ENCODE data around the gene SPATA46.

Gene SPATA46

DNA sequence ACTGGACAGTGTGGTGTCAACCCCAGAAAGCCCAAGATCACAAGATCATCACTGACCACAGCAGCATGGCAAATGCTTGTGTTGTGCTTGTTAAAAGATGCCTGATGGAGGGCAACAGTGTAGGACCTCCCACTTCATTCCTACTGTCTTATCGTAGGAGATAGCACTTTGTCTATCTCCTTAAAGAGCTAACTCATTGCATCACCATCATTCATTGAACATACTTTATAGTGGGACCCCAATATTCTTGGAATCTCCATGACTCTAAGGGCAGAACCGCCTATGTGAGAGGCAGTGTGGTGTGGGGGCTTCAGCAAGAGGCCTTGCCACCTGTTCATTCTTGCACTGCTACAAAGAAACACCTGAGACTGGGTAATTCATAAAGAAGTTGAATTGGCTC lies 40.3 kb upstream of the SPATA46 start:
- DNase-seq (ENCODE audit: extremely low spot score), result no peak
- CTCF ChIA-PET, result interaction anchor here (1.2 kb wide), 1 partner anchor 28 kb away, joined by 3 read pairs; no protein-coding TSS in a partner anchor
- POLR2A ChIA-PET, result no interaction called here
- TF ChIP-seq, protein P1, sequence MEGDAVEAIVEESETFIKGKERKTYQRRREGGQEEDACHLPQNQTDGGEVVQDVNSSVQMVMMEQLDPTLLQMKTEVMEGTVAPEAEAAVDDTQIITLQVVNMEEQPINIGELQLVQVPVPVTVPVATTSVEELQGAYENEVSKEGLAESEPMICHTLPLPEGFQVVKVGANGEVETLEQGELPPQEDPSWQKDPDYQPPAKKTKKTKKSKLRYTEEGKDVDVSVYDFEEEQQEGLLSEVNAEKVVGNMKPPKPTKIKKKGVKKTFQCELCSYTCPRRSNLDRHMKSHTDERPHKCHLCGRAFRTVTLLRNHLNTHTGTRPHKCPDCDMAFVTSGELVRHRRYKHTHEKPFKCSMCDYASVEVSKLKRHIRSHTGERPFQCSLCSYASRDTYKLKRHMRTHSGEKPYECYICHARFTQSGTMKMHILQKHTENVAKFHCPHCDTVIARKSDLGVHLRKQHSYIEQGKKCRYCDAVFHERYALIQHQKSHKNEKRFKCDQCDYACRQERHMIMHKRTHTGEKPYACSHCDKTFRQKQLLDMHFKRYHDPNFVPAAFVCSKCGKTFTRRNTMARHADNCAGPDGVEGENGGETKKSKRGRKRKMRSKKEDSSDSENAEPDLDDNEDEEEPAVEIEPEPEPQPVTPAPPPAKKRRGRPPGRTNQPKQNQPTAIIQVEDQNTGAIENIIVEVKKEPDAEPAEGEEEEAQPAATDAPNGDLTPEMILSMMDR (IDR thresholded peaks at IDR 0.05; ENCODE audit: control extremely low read depth, extremely low read depth, low read depth, missing control alignments), result no peak

DNA sequence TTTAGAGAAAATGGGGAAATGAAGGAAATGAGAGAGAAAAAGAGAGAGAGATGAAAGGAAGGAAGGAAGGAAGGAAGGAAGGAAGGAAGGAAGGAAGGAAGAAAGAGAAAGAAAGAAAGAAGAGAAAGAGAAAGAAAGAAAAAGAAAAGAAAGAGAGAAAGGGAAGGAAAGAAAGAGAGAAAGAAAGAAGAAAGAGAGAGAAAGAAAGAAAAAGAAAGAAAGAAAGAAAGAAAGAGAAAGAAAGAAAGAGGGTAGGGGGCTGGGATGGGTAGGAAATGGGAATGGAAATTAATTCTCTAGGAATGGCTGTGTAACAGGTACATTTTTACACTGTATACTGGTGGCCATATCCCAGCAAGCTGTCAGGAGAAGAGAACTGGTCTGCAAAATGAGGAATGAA lies 39.6 kb upstream of the SPATA46 start:
- ChIA-PET CTCF (no interaction called here), POLR2A (no interaction called here)
- DNase-seq (ENCODE audit: extremely low spot score), result no peak
- TF ChIP-seq, protein P1 (IDR thresholded peaks at IDR 0.05; ENCODE audit: control extremely low read depth, extremely low read depth, low read depth, missing control alignments), result no peak

DNA sequence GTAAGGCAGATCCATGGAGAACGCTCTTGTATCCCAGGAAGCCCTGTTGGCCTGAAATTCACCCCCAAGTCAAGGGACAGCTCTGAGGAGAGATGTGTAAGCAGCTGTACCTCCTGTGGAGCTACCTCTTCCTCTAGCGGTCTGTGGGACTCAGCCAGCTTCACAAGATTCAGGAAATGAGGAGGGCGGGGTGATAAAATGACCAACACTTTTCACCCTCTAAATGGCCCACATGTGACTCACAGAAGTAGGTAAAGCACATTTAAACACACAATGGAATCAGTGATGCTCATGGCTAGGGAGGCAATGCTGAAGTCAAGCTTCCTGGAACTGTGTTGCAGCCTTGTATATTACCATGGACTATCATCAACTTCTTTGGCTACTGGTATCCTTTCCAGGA lies 35.3 kb upstream of the SPATA46 start, which contains the start of gene SH2D1B:
Gene SH2D1B (minus strand): TSS at position 135 of the 400 bp plus-strand sequence. CDS start 120 bp downstream, at position 15.
- CTCF ChIA-PET, result interaction anchor here (1.0 kb wide), 1 partner anchor 9 kb away, joined by 4 read pairs; no protein-coding TSS in a partner anchor
- no peak for DNase-seq (ENCODE audit: extremely low spot score)
- TF ChIP-seq, protein P1 (IDR thresholded peaks at IDR 0.05; ENCODE audit: control extremely low read depth, extremely low read depth, low read depth, missing control alignments), result no peak
- POLR2A ChIA-PET, result no interaction called here

DNA sequence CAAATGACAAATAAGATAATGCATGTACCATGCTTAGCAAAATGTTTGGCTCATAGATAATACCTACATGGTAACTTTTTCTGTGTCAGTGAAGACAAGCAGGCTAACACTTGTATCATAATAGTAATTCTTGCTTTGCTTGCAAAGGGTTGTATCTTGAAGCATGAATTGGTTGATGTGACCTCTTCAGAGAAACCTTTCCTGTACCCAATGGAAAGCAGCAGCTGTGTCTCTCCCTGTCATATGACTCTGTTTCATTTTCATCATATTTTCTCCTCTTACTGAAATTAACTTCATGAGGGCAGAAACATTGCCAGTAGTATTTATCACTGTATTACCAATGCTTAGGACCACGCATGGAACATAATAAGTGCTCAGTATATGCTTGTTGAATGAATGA lies 30.9 kb upstream of the SPATA46 start:
- POLR2A ChIA-PET, result no interaction called here
- CTCF ChIA-PET, result interaction anchor here (0.9 kb wide), 1 partner anchor 11 kb away, joined by 4 read pairs; no protein-coding TSS in a partner anchor
- TF ChIP-seq, protein P1 (IDR thresholded peaks at IDR 0.05; ENCODE audit: control extremely low read depth, extremely low read depth, low read depth, missing control alignments), result no peak
- no peak for DNase-seq (ENCODE audit: extremely low spot score)

DNA sequence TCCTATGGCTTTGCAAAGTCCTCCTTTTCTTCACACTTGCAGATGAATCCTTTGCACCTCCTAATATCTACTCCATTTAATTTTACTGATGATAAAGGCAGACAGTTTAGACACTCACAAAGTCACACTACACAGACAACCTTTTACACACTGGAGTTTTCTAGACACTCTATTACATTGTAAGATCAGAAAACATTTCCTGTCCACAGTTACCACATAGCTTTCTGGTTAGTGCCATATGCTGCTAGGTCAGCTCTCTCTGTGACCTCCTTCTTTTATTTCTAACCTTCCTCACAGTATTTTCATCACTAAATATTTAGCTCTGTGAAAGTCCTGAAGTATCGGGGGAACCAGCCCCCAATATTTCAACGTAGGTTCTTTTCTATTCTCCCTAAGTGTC lies 30.2 kb upstream of the SPATA46 start:
- DNase-seq (ENCODE audit: extremely low spot score), result no peak
- ChIA-PET POLR2A (no interaction called here), CTCF (interaction anchor here (0.9 kb wide), 1 partner anchor 12 kb away, joined by 4 read pairs; no protein-coding TSS in a partner anchor)
- TF ChIP-seq, protein P1 (IDR thresholded peaks at IDR 0.05; ENCODE audit: control extremely low read depth, extremely low read depth, low read depth, missing control alignments), result no peak

DNA sequence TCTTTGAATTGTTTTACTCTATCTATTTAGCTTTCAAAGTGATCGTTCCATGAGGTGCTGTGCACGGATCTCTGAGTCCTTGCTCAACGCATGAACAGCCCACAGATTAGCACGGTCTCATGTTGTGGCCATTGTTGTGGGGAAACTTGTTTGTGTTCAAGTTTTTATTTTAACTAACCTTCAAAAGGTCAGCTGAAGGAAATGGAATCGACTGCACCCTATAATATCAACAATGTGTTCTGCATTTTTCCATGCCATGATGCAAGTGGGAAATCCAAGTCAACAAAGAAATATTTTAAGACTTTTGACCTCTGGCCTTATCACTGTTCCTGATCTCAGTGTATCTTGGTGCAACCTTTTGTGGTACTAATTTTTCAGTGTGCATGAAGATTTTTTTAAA lies 29.1 kb upstream of the SPATA46 start:
- ChIA-PET CTCF (no interaction called here), POLR2A (no interaction called here)
- TF ChIP-seq, protein P1 (IDR thresholded peaks at IDR 0.05; ENCODE audit: control extremely low read depth, extremely low read depth, low read depth, missing control alignments), result no peak
- DNase-seq (ENCODE audit: extremely low spot score), result no peak

Data from GM10248 (cell line).